Astrocyte of the cerebellum (primary cell): ENCODE data around the gene ARHGAP18.

ENCODE experiments used
- DNase-seq: peaks from one replicate; pipeline ENCODE4 v3.0.0-alpha.2; 2011; ENCODE audit warnings: low read depth
- H3K4me3 ChIP-seq: 2 replicates; pipeline ENCODE4 v1.5.1; 2011; ENCODE audit warnings: mild to moderate bottlenecking, low read depth, low read length, moderate library complexity
- CTCF ChIP-seq: IDR thresholded peaks from 2 replicates; pipeline ENCODE4 v1.5.1; 2012; ENCODE audit warnings: low read length, low read depth, moderate library complexity, mild to moderate bottlenecking; ENCODE audit errors: missing control alignments
- in situ Hi-C: cut with HindIII; loops from 2 replicates; pipeline ENCODE4 v1.10.0; 2017; ENCODE audit warnings: low sequenced_read_pairs

Gene ARHGAP18

GRCh38 chr6:129596522-129596921, 113.5 kb downstream of the ARHGAP18 start:
- no peak for TF ChIP-seq CTCF
- in situ Hi-C loops, result no loop called here
- no peak overlapping the region for H3K4me3 ChIP-seq
- DNase-seq, result no peak

- H3K4me3 ChIP-seq, result no peak overlapping the region
- in situ Hi-C loops, result no loop called here
- no peak for DNase-seq
- no peak for TF ChIP-seq CTCF
These were observed 116.8 kb downstream of the ARHGAP18 start for GRCh38 chr6:129593233-129593564.

- no peak overlapping the region for H3K4me3 ChIP-seq
- DNase-seq, result no peak
- no peak for TF ChIP-seq CTCF
- in situ Hi-C loops, result no loop called here
These were observed 117.3 kb downstream of the ARHGAP18 start for GRCh38 chr6:129592516-129593232.

GRCh38 chr6:129590408-129591022, 119.5 kb downstream of the ARHGAP18 start:
- no peak for TF ChIP-seq CTCF
- no peak overlapping the region for H3K4me3 ChIP-seq
- peak; percentile 81 for DNase-seq
- in situ Hi-C loops, result no loop called here

GRCh38 chr6:129586815-129587214, 123.2 kb downstream of the ARHGAP18 start:
- no peak for DNase-seq
- in situ Hi-C loops, result no loop called here
- TF ChIP-seq CTCF, result no peak
- H3K4me3 ChIP-seq, result no peak overlapping the region

GRCh38 chr6:129583866-129584265, 126.1 kb downstream of the ARHGAP18 start:
- no peak for DNase-seq
- no peak for TF ChIP-seq CTCF
- H3K4me3 ChIP-seq, result no peak overlapping the region
- in situ Hi-C loops, result no loop called here
